Right cardiac atrium (tissue), 5 donors: Measurements from ENCODE around the gene CYTH1. TPM values are rescaled to one million over a fixed set of nuclear protein-coding genes. Genes with fewer than 3 reads are reported as not detected.

ENCODE experiments used
- ATAC-seq, 2 donors: fragments of 200-7000 bp; cut with Tn5 transposase; one replicate each; pipeline versions ENCODE4 v1.8.0 to v1.9.1; 2020; ENCODE audit warnings: moderate library complexity in 2 of 2, mild to moderate bottlenecking in 1 of 2
- DNase-seq, 3 donors: peaks; one replicate each; pipeline ENCODE4 v3.0.0-alpha.2; 2020
- H3K27ac ChIP-seq: one replicate; pipeline ENCODE4 v1.5.1; 2013; ENCODE audit warnings: mild to moderate bottlenecking, low read length, control low read depth, moderate library complexity
- H3K27me3 ChIP-seq: one replicate; pipeline ENCODE4 v1.6.1; 2013; ENCODE audit not compliant: control insufficient read depth, insufficient read depth
- H3K4me1 ChIP-seq: one replicate; pipeline ENCODE4 v1.6.1; 2013; ENCODE audit warnings: low read length; ENCODE audit not compliant: control insufficient read depth, insufficient read depth
- H3K4me3 ChIP-seq: one replicate; pipeline ENCODE4 v1.5.1; 2013; ENCODE audit warnings: low read length, control low read depth
- H3K9me3 ChIP-seq: one replicate; pipeline ENCODE4 v1.6.1; 2013; ENCODE audit warnings: low read length; ENCODE audit not compliant: control insufficient read depth
- WGBS: extraction: QIAGEN DNeasy Blood & Tissue Kit; methylation state at CpG from one replicate; pipeline ENCODE4 v1.1.7; 2013; 5-methylcytosine and 5-hydroxymethylcytosine counted together
- intact Hi-C, 4 donors: fragments of 100-400 bp; cut with DNase I; formaldehyde crosslinking; loops; one replicate each; pipeline versions ENCODE4 v1.11.0 to v1.14.0; 2022 to 2023
- polyA plus RNA-seq: library from polyadenylated mRNA; stranded (reverse); fragments of 200-250 nt; gene quantifications from one replicate; pipeline ENCODE4 v1.2.3, GENCODE V29; 2013
- total RNA-seq, 4 donors: library from RNA; stranded (reverse); fragmentation: NEBNext Ultra II Directional; extraction: Animal tissue kit (Norgen Biotek cat#: 25700); gene quantifications; one replicate each; pipeline ENCODE4 v1.2.1, GENCODE V29; 2021
- donor health status: healthy with polysubstance abuse.
- donor health status: DM: no; HTN: yes; CAD: no.
- donor health status: DM: no; HTN: no; CAD: no.
- donor health status: DM: no; HTN: yes; CAD: no; lungs with severe emphysema.
- donor health status: DM: yes; HTN: yes; CAD: no.

The CYTH1 gene
- total and polyA plus RNA-seq, 5 donors = 22.5 to 39.1 (median 36.0) TPM

GRCh38 chr17:78714534-78714933, 67.5 kb downstream of the CYTH1 start:
- DNase-seq (no peak), ATAC-seq (no peak)
- intact Hi-C loops = loop anchor here in 1 of 4 donors (10.0 kb wide), 1 partner anchor 70 kb away; the partner anchor contains the start of gene CYTH1
- no peaks in the 10 kb centered on the region for H3K27me3 ChIP-seq
- H3K27ac ChIP-seq = no peak overlapping the region
- no peak overlapping the region for H3K4me3 ChIP-seq
- H3K4me1 ChIP-seq = peaks cover 16% of the 10 kb centered on the region
- H3K9me3 ChIP-seq = no peaks in the 10 kb centered on the region
- WGBS = 96% methylated on average over 4 of the region's 4 CpGs

- Histone ChIP-seq H3K4me1 (peaks cover 16% of the 10 kb centered on the region), H3K27me3 (no peaks in the 10 kb centered on the region), H3K27ac (no peak overlapping the region), H3K9me3 (no peaks in the 10 kb centered on the region), H3K4me3 (no peak overlapping the region)
- intact Hi-C loops = loop anchor here in 1 of 4 donors (10.0 kb wide), 1 partner anchor 73 kb away; the partner anchor contains the start of gene CYTH1
- ATAC-seq = no peak
- 98% methylated on average over 2 of the region's 2 CpGs for WGBS
- no peak for DNase-seq
Measured at GRCh38 chr17:78712043-78712442, 70.0 kb downstream of the CYTH1 start.

- whole genome bisulfite sequencing = 96% methylated on average over 4 of the region's 4 CpGs
- no peak overlapping the region for H3K27ac ChIP-seq
- no peaks in the 10 kb centered on the region for H3K27me3 ChIP-seq
- no peaks in the 10 kb centered on the region for H3K9me3 ChIP-seq
- ATAC-seq (no peak), DNase-seq (no peak)
- intact Hi-C loops = loop anchor here in 1 of 4 donors (10.0 kb wide), 1 partner anchor 74 kb away; the partner anchor contains the start of gene CYTH1
- peaks cover 14% of the 10 kb centered on the region for H3K4me1 ChIP-seq
- no peak overlapping the region for H3K4me3 ChIP-seq
Measured at GRCh38 chr17:78710607-78711006, 71.5 kb downstream of the CYTH1 start.

DNA sequence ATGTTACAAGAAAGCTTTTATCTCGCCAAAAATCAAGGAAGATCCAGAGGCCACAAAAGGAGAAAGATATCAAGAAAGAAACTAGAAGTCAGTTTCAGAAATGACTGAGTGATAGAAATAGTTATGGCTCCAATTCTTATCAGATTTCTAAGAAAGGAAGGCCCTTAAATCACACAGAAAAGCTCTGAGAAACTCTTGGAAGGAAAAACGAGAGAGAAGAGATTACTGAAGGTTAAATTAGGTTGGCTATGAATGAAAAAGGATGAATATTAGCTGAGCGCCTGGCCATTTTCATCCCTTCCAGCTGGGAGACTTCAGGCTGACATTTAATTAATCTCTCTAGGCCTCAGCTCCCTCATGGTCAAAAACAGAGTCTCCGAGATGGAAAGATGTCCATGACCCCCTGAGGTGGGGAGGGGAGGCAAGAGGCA, 72.3 kb downstream of the CYTH1 start:
- no peaks in the 10 kb centered on the region for H3K9me3 ChIP-seq
- DNase-seq = no peak
- no peak overlapping the region for H3K27ac ChIP-seq
- no peak overlapping the region for H3K4me3 ChIP-seq
- ATAC-seq = no peak
- intact Hi-C loops = loop anchor here in 3 of 4 donors (2.0 to 10.0 kb wide), 3 partner anchors 75 to 213 kb away; partner anchors contain the start of gene CYTH1 (in 1 of the 3)
- 53% methylated on average over 4 of the region's 4 CpGs for WGBS
- no peaks in the 10 kb centered on the region for H3K27me3 ChIP-seq
- H3K4me1 ChIP-seq = peaks cover 7% of the 10 kb centered on the region

DNA sequence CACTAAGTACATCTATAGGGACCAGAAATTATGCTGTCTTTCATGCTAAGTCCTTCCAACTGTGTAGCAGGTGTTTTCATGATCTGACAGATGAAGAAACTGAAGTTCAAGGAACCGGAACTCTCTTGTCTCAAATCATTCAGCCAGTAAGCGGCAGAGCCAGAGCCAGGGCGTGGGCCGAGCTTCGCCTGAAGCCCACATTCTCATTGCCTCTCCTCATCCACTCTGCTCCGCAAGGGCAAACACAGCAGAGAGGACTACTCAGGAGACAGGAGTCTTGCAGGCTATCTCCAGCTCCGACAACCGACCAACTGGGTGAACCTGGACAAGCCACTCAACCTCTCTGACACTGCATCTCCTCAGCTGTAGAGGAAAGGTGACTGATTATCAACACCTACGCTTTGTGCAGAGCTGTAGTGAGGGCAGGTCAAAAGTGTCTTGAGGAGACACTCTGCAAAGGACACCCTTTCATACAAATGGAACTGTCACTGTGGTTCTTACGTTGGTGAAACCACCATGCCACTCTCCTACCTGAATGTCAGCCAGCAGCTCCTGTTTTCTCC, 72.9 kb downstream of the CYTH1 start:
- DNase-seq (no peak), ATAC-seq (peak; percentile 29 to 32)
- intact Hi-C loops = loop anchor here in 3 of 4 donors (2.0 to 5.0 kb wide), 2 partner anchors 212 kb away; no protein-coding TSS in a partner anchor
- no peak overlapping the region for H3K4me3 ChIP-seq
- no peak overlapping the region for H3K27ac ChIP-seq
- H3K4me1 ChIP-seq = peaks cover 4% of the 10 kb centered on the region
- WGBS = 76% methylated on average over 10 of the region's 10 CpGs
- no peaks in the 10 kb centered on the region for H3K27me3 ChIP-seq
- H3K9me3 ChIP-seq = no peaks in the 10 kb centered on the region

GRCh38 chr17:78708510-78708973, 73.5 kb downstream of the CYTH1 start:
- ATAC-seq (peak; percentile 89 to 90), DNase-seq (peak; percentile 72 to 87 (median 86))
- Histone ChIP-seq H3K4me3 (no peak overlapping the region), H3K9me3 (no peaks in the 10 kb centered on the region), H3K27ac (no peak overlapping the region), H3K4me1 (peaks cover 4% of the 10 kb centered on the region), H3K27me3 (no peaks in the 10 kb centered on the region)
- 10% methylated on average over 6 of the region's 6 CpGs for WGBS
- intact Hi-C loops = loop anchor here in 3 of 4 donors (2.0 to 5.0 kb wide), 2 partner anchors 211 to 212 kb away; no protein-coding TSS in a partner anchor

- no peak for ATAC-seq
- 97% methylated on average over 7 of the region's 7 CpGs for WGBS
- no peaks in the 10 kb centered on the region for H3K27me3 ChIP-seq
- no peaks in the 10 kb centered on the region for H3K9me3 ChIP-seq
- no peak overlapping the region for H3K27ac ChIP-seq
- no peak for DNase-seq
- intact Hi-C loops = loop anchor here (2.0 to 5.0 kb wide), 2 partner anchors 211 kb away; no protein-coding TSS in a partner anchor
- H3K4me3 ChIP-seq = no peak overlapping the region
- H3K4me1 ChIP-seq = peaks cover 4% of the 10 kb centered on the region
Measured at GRCh38 chr17:78707923-78708322, 74.2 kb downstream of the CYTH1 start.

DNA sequence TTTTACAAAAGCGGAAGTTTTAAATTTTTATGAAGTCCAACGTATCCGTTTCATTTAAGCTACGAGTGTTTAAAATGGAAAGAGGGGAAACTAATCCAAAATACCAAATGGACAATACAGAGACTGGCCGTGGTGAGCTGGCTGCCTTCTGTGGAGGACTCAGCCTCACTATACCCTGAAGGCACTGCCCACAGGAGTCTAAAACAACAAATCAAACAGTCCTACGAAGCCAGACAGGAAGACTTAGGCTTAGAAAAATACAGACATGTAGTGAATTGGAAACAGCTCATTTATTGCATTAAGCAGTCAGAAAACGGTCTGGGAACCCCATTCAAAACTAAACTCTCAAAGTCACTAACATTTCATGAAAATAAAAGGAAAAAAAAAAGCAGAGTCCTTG, 75.1 kb downstream of the CYTH1 start:
- DNase-seq (no peak), ATAC-seq (peak in 1 of 2 donors; percentile 50)
- peaks cover 2% of the 10 kb centered on the region for H3K4me1 ChIP-seq
- no peaks in the 10 kb centered on the region for H3K9me3 ChIP-seq
- intact Hi-C loops = loop anchor here in 3 of 4 donors (2.0 to 5.0 kb wide), 2 partner anchors 210 kb away; no protein-coding TSS in a partner anchor
- no peak overlapping the region for H3K4me3 ChIP-seq
- H3K27me3 ChIP-seq = no peaks in the 10 kb centered on the region
- WGBS = 88% methylated on average over 7 of the region's 7 CpGs
- H3K27ac ChIP-seq = no peak overlapping the region

- ATAC-seq (no peak), DNase-seq (no peak)
- 86% methylated on average over 10 of the region's 10 CpGs for WGBS
- intact Hi-C loops = loop anchor here in 3 of 4 donors (2.0 to 5.0 kb wide), 2 partner anchors 209 to 210 kb away; no protein-coding TSS in a partner anchor
- no peak overlapping the region for H3K4me3 ChIP-seq
- peaks cover 2% of the 10 kb centered on the region for H3K4me1 ChIP-seq
- H3K27me3 ChIP-seq = no peaks in the 10 kb centered on the region
- H3K27ac ChIP-seq = no peak overlapping the region
- H3K9me3 ChIP-seq = no peaks in the 10 kb centered on the region
Measured at GRCh38 chr17:78706271-78706915, 75.7 kb downstream of the CYTH1 start.

DNA sequence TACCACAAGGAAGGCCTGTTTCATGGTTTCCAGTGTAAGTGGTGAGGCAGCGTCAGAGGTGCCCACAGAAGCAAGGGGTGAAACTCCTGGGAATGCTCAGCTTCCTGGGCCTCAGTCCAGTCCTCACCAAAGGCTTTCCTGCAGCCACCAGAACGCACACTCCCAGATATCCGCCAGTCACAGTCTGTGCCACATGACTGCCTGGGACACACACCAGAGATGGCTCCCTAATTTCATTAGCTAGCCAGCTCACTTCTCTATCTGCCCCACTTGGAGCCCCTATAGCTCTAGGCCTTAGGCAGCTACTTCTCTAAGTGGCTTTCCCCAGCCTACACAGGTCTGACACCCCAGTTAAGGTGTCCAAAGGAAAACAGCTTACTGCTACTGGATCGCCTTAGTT, 77.0 kb downstream of the CYTH1 start:
- ATAC-seq (peak in 1 of 2 donors; percentile 53), DNase-seq (no peak)
- H3K27me3 ChIP-seq = no peaks in the 10 kb centered on the region
- intact Hi-C loops = loop anchor here in 2 of 4 donors (5.0 kb wide), 1 partner anchor 208 kb away; no protein-coding TSS in a partner anchor
- no peaks in the 10 kb centered on the region for H3K9me3 ChIP-seq
- H3K4me3 ChIP-seq = no peak overlapping the region
- H3K27ac ChIP-seq = no peak overlapping the region
- H3K4me1 ChIP-seq = no peaks in the 10 kb centered on the region
- WGBS = 86% methylated on average over 4 of the region's 4 CpGs

DNA sequence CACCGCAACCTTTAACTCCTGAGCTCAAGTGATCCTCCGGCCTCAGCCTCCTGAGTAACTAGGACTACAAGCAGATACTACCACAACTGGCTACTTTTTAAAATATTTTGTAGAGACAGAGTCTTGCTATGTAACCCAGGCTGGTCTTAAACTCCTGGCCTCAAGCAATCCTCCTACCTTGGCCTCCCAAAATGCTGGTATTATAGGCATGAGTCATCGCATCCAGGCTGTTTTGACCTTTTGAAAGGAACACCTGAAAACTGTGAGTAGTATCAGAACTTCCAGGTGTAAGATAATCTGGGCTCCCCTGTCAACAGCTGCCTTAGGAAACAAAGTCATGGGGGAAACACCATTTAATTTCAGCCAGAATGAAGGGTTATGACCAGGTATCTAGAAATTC, 77.5 kb downstream of the CYTH1 start:
- intact Hi-C loops = no loop called here
- peak overlapping the region; percentile 47 for H3K27ac ChIP-seq
- 96% methylated on average over 3 of the region's 3 CpGs for WGBS

More for the DNA sequence above, 77.5 kb downstream of the CYTH1 start:
- no peaks in the 10 kb centered on the region for H3K4me1 ChIP-seq
- H3K4me3 ChIP-seq = no peak overlapping the region
- no peak for ATAC-seq
- DNase-seq = no peak
- no peaks in the 10 kb centered on the region for H3K9me3 ChIP-seq
- H3K27me3 ChIP-seq = no peaks in the 10 kb centered on the region
